ENCODE results near the gene PDE11A. TPM values are rescaled to one million over a fixed set of nuclear protein-coding genes. Genes with fewer than 3 reads are reported as not detected.

The PDE11A gene
- total and polyA plus RNA-seq, 2 of the 8 experiments (the other 6 are each of a cell fraction or from before 2014, with no cell fraction given), result 0.19 to 0.23 TPM

- DNase-seq (ENCODE audit: low read depth in 1 of 2, low spot score in 2 of 2) (no peak), FAIRE-seq (no peak)
- H4K8ac ChIP-seq (ENCODE audit: extremely low read depth, insufficient read depth, low read length), result peak overlapping the region; percentile 68; the same call in 1 of the 2 replicates
- H3K56ac ChIP-seq (replicated peaks; ENCODE audit: insufficient read length, low read depth, low read length), result no peak overlapping the region
- H4K20me1 ChIP-seq (replicated peaks in 1 of 2; ENCODE audit: control insufficient read depth in 1 of 2, insufficient read depth in 2 of 2, low read length in 2 of 2), result peaks cover 0 to 3% of the 10 kb centered on the region in 2 experiments
- no peak overlapping the region for H2BK15ac ChIP-seq (ENCODE audit: low read length)
- no peak overlapping the region for H2BK120ac ChIP-seq (replicated peaks; ENCODE audit: low read depth, low read length)
- peak overlapping the region; percentile 98 for H3K27ac ChIP-seq (ENCODE audit: low read depth, low read length)
- H3K4me2 ChIP-seq (ENCODE audit: insufficient read depth in 1 of 2, low read depth in 2 of 2, low read length in 2 of 2), result peak overlapping the region; percentile 68 to 86
- H3K18ac ChIP-seq (ENCODE audit: extremely low read depth, low read length), result no peak overlapping the region
- H3K4me1 ChIP-seq (replicated peaks in 1 of 4; ENCODE audit: control insufficient read depth in 3 of 4, insufficient read depth in 4 of 4, low read length in 3 of 4), result peaks cover 0 to 6% (median 2%) of the 10 kb centered on the region in 4 experiments; a peak in 3 of 7 replicates
- no peaks in the 10 kb centered on the region for H3K79me2 ChIP-seq (ENCODE audit: control insufficient read depth in 1 of 2, insufficient read depth in 2 of 2, low read length in 2 of 2)
- 0 out of 2 replicates have a peak overlapping the region, but pooled peaks have one; percentile 61 for H2AFZ ChIP-seq (ENCODE audit: low read length)
- peak overlapping the region in 3 of 4 experiments; percentile 59 to 97 (median 95); a peak in 3 of 7 replicates for H3K9ac ChIP-seq (replicated peaks in 1 of 4; ENCODE audit: extremely low read depth in 1 of 4, low read depth in 3 of 4, low read length in 3 of 4)
- H3K9me3 ChIP-seq (ENCODE audit: insufficient read depth in 2 of 2, low read depth in 1 of 2, low read length in 1 of 2), result no peaks in the 10 kb centered on the region
- no peak overlapping the region for H2BK20ac ChIP-seq (ENCODE audit: low read length)
- WGBS, 2 experiments (ENCODE audit: extremely low coverage in 1 of 2, insufficient coverage in 1 of 2, insufficient read length in 1 of 2, insufficient replicate concordance in 2 of 2, low coverage in 1 of 2, low lambda C conversion rate in 2 of 2, missing lambda C conversion rate in 1 of 2), result 92% methylated on average over 9 of the region's 9 CpGs; no CpG with 5 or more reads in 1 of the 2 experiments
- no peaks in the 10 kb centered on the region for H3K36me3 ChIP-seq (ENCODE audit: control insufficient read depth in 2 of 4, insufficient read depth in 4 of 4, low read length in 3 of 4)
- POLR2A ChIA-PET (ENCODE audit: partially characterized antibody), result no interaction called here
- no peaks in the 10 kb centered on the region for H3K27me3 ChIP-seq (replicated peaks in 1 of 4; ENCODE audit: control insufficient read depth in 3 of 4, extremely low read depth in 1 of 4, insufficient read depth in 3 of 4, low read length in 3 of 4)
- H2AK5ac ChIP-seq (ENCODE audit: low read depth, low read length), result no peak overlapping the region
- CTCF ChIA-PET (ENCODE audit: partially characterized antibody), result interaction anchor here (1.4 to 2.6 kb wide), 3 partner anchors 11 to 16 kb away, joined by 3 to 14 read pairs (median 4); no protein-coding TSS in a partner anchor
- no peak overlapping the region for H3K4ac ChIP-seq (replicated peaks; ENCODE audit: insufficient read length, low read depth, low read length)
- no peak overlapping the region for H2BK12ac ChIP-seq (ENCODE audit: low read depth, low read length)
- no peaks in the 10 kb centered on the region for H3K79me1 ChIP-seq (ENCODE audit: low read depth, low read length)
- no peak overlapping the region for H4K91ac ChIP-seq (replicated peaks; ENCODE audit: insufficient read length, low read length)
- no peak overlapping the region for H3K14ac ChIP-seq (ENCODE audit: insufficient read length)
- H2BK5ac ChIP-seq (ENCODE audit: low read depth, low read length), result no peak overlapping the region
- H3K23ac ChIP-seq (ENCODE audit: insufficient read length), result no peak overlapping the region
- H3K23me2 ChIP-seq (ENCODE audit: low read depth, low read length), result peaks cover 2% of the 10 kb centered on the region
- H4K5ac ChIP-seq (ENCODE audit: insufficient read length, low read depth, low read length), result no peak overlapping the region
- H3K4me3 ChIP-seq (ENCODE audit: extremely low read depth in 1 of 4, insufficient read depth in 2 of 4, low read depth in 3 of 4, low read length in 4 of 4), result peak overlapping the region; percentile 81 to 95 (median 92)
- TF ChIP-seq POU5F1 (IDR thresholded peaks at IDR 0.05; ENCODE audit: low read depth, low read length), result no peak
- TF ChIP-seq YY1 (IDR thresholded peaks at IDR 0.05; ENCODE audit: low read depth, low read length), result no peak
Measured at GRCh38 chr2:177617849-177618248, 454.7 kb downstream of the PDE11A start.

All from H1 (cell line).